Kidney (tissue), 14 donors: ENCODE data around the gene CABP4. TPM values are rescaled to one million over a fixed set of nuclear protein-coding genes. Genes with fewer than 3 reads are reported as not detected.

Experiments
- DNase-seq, 5 donors: peaks; one replicate each; pipeline ENCODE4 v3.0.0-alpha.2; 2013 to 2020
- FAIRE-seq: peaks from 2 replicates; lab custom pipeline; 2012; peaks lifted over from hg19 to GRCh38; lab: Jason Lieb, UNC
- H3K27ac ChIP-seq, 2 donors: one replicate each; pipeline ENCODE4 v1.7.0; 2013; ENCODE audit warnings: low read depth in 2 of 2, low read length in 2 of 2, inconsistent platforms in 1 of 2
- H3K27me3 ChIP-seq: one replicate; pipeline ENCODE4 v1.7.1; 2013; ENCODE audit warnings: low read length, inconsistent platforms; ENCODE audit not compliant: control insufficient read depth, insufficient read depth
- H3K36me3 ChIP-seq, 3 donors: one replicate each; pipeline versions ENCODE4 v1.7.0 to v1.7.1; 2013; ENCODE audit warnings: low read length in 3 of 3, control low read depth in 1 of 3, inconsistent platforms in 1 of 3; ENCODE audit not compliant: insufficient read depth in 3 of 3, control insufficient read depth in 2 of 3
- H3K4me1 ChIP-seq, 3 donors: one replicate each; pipeline versions ENCODE4 v1.7.0 to v1.7.1; 2013; ENCODE audit warnings: low read length in 3 of 3, inconsistent platforms in 1 of 3, low read depth in 1 of 3; ENCODE audit not compliant: control insufficient read depth in 2 of 3, insufficient read depth in 2 of 3
- H3K4me3 ChIP-seq, 3 donors: one replicate each; pipeline versions ENCODE4 v1.7.0 to v1.8.1; 2013; ENCODE audit warnings: low read length in 3 of 3, control low read depth in 1 of 3, inconsistent platforms in 1 of 3
- H3K9ac ChIP-seq, 3 donors: one replicate each; pipeline versions ENCODE4 v1.7.0 to v1.7.1; 2013; ENCODE audit warnings: low read length in 3 of 3, control low read depth in 1 of 3, inconsistent platforms in 1 of 3
- H3K9me3 ChIP-seq, 3 donors: one replicate each; pipeline versions ENCODE4 v1.7.0 to v1.7.1; 2013; ENCODE audit warnings: low read length in 3 of 3, control low read depth in 1 of 3, inconsistent platforms in 1 of 3; ENCODE audit not compliant: control insufficient read depth in 2 of 3, insufficient read depth in 1 of 3
- CTCF ChIP-seq: IDR thresholded peaks from 3 replicates; pipeline ENCODE4 v1.5.1; 2012; ENCODE audit warnings: mild to moderate bottlenecking, moderate library complexity, borderline replicate concordance; ENCODE audit not compliant: insufficient read depth; ENCODE audit errors: extremely low read depth
- intact Hi-C: fragments of 100-400 bp; cut with DNase I; formaldehyde crosslinking; loops from one replicate; pipeline ENCODE4 v1.11.1; 2022
- polyA plus RNA-seq: library from polyadenylated mRNA; stranded (reverse); fragments of 350-450 nt; fragmentation: Illumina TruSeq; extraction: RNeasy Lipid Tissue Mini Kit (QIAGEN cat#74804); gene quantifications from one replicate; pipeline ENCODE4 v1.2.3, GENCODE V29; 2014; ENCODE audit warnings: low read depth, low replicate concordance; ENCODE audit not compliant: insufficient read depth
- total RNA-seq: library from RNA; stranded (reverse); fragmentation: NEBNext Ultra II Directional; extraction: Animal tissue kit (Norgen Biotek cat#: 25700); gene quantifications from one replicate; pipeline ENCODE4 v1.2.1, GENCODE V29; 2021
- donor health status: control.
- donor health status: control.
- donor health status: control.
- donor health status: control.
- donor health status: control.
- donor health status: DM: yes; HTN: yes; CAD: no.
- donor health status: Normal renal cell carcinoma (clear cell type).

The CABP4 gene
- total and polyA plus RNA-seq, 2 donors from 2014 or later, result 0.49 to 3.1 TPM

- Histone ChIP-seq H3K36me3 (peaks cover 0 to 9% (median 6%) of the 10 kb centered on the region in 3 donors), H3K9me3 (no peaks in the 10 kb centered on the region), H3K27me3 (no peaks in the 10 kb centered on the region), H3K4me3 (no peak overlapping the region), H3K4me1 (peaks cover 0 to 7% (median 4%) of the 10 kb centered on the region in 3 donors), H3K27ac (no peak overlapping the region), H3K9ac (no peak overlapping the region)
- FAIRE-seq (no peak), DNase-seq (no peak)
- intact Hi-C loops, result no loop called here
- TF ChIP-seq CTCF, result no peak
Measured at GRCh38 chr11:67431346-67432249, 23.6 kb upstream of the CABP4 start.

GRCh38 chr11:67432655-67433349, 22.4 kb upstream of the CABP4 start:
- FAIRE-seq (no peak), DNase-seq (no peak)
- Histone ChIP-seq H3K4me3 (no peak overlapping the region), H3K9me3 (no peaks in the 10 kb centered on the region), H3K9ac (no peak overlapping the region), H3K4me1 (peaks cover 0 to 7% (median 4%) of the 10 kb centered on the region in 3 donors), H3K27me3 (no peaks in the 10 kb centered on the region), H3K36me3 (peaks cover 0 to 9% (median 8%) of the 10 kb centered on the region in 3 donors), H3K27ac (no peak overlapping the region)
- intact Hi-C loops, result no loop called here
- TF ChIP-seq CTCF, result no peak

- Histone ChIP-seq H3K4me3 (no peak overlapping the region), H3K4me1 (peaks cover 0 to 7% (median 3%) of the 10 kb centered on the region in 3 donors), H3K9ac (no peak overlapping the region), H3K27me3 (no peaks in the 10 kb centered on the region), H3K27ac (no peak overlapping the region), H3K36me3 (peaks cover 0 to 9% (median 9%) of the 10 kb centered on the region in 3 donors), H3K9me3 (no peaks in the 10 kb centered on the region)
- no peak for DNase-seq
- intact Hi-C loops, result no loop called here
- TF ChIP-seq CTCF, result no peak
- FAIRE-seq, result no peak
Measured at GRCh38 chr11:67433536-67434394, 21.4 kb upstream of the CABP4 start.
